ENCODE measurements around the gene KLHL35.

KLHL35 gene

DNA sequence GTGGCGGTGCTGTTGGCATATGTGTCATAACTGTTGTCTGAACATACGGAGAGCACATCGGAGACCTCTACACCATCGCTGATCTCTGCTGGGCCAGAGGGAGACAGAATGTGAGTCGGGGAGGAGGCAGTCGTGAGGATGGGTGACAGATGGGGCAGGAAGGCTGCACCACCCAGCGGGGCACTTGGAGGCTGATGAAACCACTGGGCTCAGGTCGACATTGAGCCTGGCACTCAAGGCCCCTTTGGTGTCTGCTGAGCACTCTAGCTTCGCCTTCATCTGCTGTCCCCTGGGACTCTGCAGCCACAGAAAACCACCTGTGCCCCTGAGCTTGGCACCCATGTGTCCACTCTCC lies 2.5 kb upstream of the KLHL35 start:
- DNase-seq (ENCODE audit: low read depth) = no peak
- TF ChIP-seq, protein P1, sequence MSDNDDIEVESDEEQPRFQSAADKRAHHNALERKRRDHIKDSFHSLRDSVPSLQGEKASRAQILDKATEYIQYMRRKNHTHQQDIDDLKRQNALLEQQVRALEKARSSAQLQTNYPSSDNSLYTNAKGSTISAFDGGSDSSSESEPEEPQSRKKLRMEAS (IDR thresholded peaks at IDR 0.05; ENCODE audit: low read depth, low read length) = no peak
- TF ChIP-seq, protein P2, sequence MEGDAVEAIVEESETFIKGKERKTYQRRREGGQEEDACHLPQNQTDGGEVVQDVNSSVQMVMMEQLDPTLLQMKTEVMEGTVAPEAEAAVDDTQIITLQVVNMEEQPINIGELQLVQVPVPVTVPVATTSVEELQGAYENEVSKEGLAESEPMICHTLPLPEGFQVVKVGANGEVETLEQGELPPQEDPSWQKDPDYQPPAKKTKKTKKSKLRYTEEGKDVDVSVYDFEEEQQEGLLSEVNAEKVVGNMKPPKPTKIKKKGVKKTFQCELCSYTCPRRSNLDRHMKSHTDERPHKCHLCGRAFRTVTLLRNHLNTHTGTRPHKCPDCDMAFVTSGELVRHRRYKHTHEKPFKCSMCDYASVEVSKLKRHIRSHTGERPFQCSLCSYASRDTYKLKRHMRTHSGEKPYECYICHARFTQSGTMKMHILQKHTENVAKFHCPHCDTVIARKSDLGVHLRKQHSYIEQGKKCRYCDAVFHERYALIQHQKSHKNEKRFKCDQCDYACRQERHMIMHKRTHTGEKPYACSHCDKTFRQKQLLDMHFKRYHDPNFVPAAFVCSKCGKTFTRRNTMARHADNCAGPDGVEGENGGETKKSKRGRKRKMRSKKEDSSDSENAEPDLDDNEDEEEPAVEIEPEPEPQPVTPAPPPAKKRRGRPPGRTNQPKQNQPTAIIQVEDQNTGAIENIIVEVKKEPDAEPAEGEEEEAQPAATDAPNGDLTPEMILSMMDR (IDR thresholded peaks at IDR 0.05; ENCODE audit: low read depth, low read length) = no peak
- TF ChIP-seq POLR2A (IDR thresholded peaks at IDR 0.05; ENCODE audit: extremely low read depth, insufficient read length) (no peak), MYC (IDR thresholded peaks at IDR 0.05; ENCODE audit: low read depth, low read length) (no peak)
- H3K4me3 ChIP-seq (ENCODE audit: low read depth, low read length) = no peak overlapping the region

DNA sequence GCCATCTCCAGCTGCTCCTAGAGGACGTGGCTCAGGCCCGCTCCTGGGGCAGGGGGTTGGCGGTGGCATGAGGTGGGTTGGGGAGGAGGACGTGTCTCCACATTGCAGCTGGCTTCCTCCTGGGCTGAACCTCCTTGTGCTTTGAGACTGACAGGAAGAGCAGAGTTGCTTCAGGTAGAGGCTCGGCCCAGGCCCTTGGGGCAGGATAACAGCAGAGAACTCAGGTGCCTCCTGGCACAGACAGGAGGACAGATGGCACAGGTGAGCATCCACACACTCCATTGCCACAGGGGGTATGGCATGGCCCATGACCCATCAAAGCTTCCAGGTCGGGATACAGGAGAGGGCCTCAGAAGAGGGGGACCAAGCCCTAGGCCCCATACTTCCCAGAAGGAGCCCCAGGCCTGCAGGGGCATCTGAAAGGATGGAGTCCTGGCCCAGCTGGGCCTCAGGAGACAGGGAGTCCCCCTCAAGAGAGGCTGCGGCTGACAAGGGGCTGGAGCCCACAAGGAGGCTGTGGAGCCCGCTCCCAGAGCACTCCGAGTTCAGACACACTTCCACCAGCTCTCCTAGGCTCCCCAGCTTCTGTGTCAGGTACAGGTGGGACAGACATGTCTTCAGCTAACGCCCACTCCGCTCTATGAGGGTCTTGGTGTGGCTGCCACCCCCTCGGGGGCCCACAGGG lies 2.0 kb upstream of the KLHL35 start:
- no peak for DNase-seq (ENCODE audit: low read depth)
- TF ChIP-seq POLR2A (IDR thresholded peaks at IDR 0.05; ENCODE audit: extremely low read depth, insufficient read length) (no peak), MYC (IDR thresholded peaks at IDR 0.05; ENCODE audit: low read depth, low read length) (no peak)
- TF ChIP-seq, protein P1 (IDR thresholded peaks at IDR 0.05; ENCODE audit: low read depth, low read length) = no peak
- TF ChIP-seq, protein P2 (IDR thresholded peaks at IDR 0.05; ENCODE audit: low read depth, low read length) = no peak
- H3K4me3 ChIP-seq (ENCODE audit: low read depth, low read length) = no peak overlapping the region

GRCh38 chr11:75434051-75434450 lies 1.0 kb upstream of the KLHL35 start:
- no peak overlapping the region for H3K4me3 ChIP-seq (ENCODE audit: low read depth, low read length)
- no peak for DNase-seq (ENCODE audit: low read depth)
- TF ChIP-seq, protein P2 (IDR thresholded peaks at IDR 0.05; ENCODE audit: low read depth, low read length) = no peak
- TF ChIP-seq MYC (IDR thresholded peaks at IDR 0.05; ENCODE audit: low read depth, low read length) = no peak

- no peak for DNase-seq (ENCODE audit: low read depth)
- TF ChIP-seq, protein P1 (IDR thresholded peaks at IDR 0.05; ENCODE audit: low read depth, low read length) = no peak
- TF ChIP-seq, protein P2 (IDR thresholded peaks at IDR 0.05; ENCODE audit: low read depth, low read length) = no peak
- TF ChIP-seq POLR2A (IDR thresholded peaks at IDR 0.05; ENCODE audit: extremely low read depth, insufficient read length) (no peak), MYC (IDR thresholded peaks at IDR 0.05; ENCODE audit: low read depth, low read length) (no peak)
- H3K4me3 ChIP-seq (ENCODE audit: low read depth, low read length) = no peak overlapping the region
Measured at GRCh38 chr11:75433443-75433842, 440 bp upstream of the KLHL35 start.

GRCh38 chr11:75431533-75432525 lies 1.2 kb downstream of the KLHL35 start:
- no peak for TF ChIP-seq MYC (IDR thresholded peaks at IDR 0.05; ENCODE audit: low read depth, low read length)
- TF ChIP-seq POLR2A (IDR thresholded peaks at IDR 0.05; ENCODE audit: extremely low read depth, insufficient read length) = no peak
- TF ChIP-seq, protein P1 (IDR thresholded peaks at IDR 0.05; ENCODE audit: low read depth, low read length) = no peak
- TF ChIP-seq, protein P2 (IDR thresholded peaks at IDR 0.05; ENCODE audit: low read depth, low read length) = no peak
- H3K4me3 ChIP-seq (ENCODE audit: low read depth, low read length) = no peak overlapping the region
- no peak for DNase-seq (ENCODE audit: low read depth)
